IMR-90 (cell line): Measurements from ENCODE around the gene EPHB1. TPM values are rescaled to one million over a fixed set of nuclear protein-coding genes. Genes with fewer than 3 reads are reported as not detected.

Source experiments
- ATAC-seq: fragments of 200-7000 bp; cut with Tn5 transposase; 2 replicates; pipeline ENCODE4 v1.9.1; 2020; ENCODE audit warnings: low read depth, mild to moderate bottlenecking, moderate library complexity
- BruUV-seq: library from RNA; stranded (reverse); fragments of 400-500 nt; replicated peaks from 2 replicates; lab custom pipeline; 2021; lab: Mats Ljungman, UMichigan
- CTCF ChIA-PET: fragments of 300-600 bp; formaldehyde crosslinking; extraction: SDS; loops from one replicate; lab custom pipeline; 2021; ENCODE audit warnings: antibody characterized with exemption; lab: Yijun Ruan, JAX
- POLR2A ChIA-PET: fragments of 300-600 bp; sonication (Branson Sonifier 250); formaldehyde crosslinking; loops from one replicate; lab custom pipeline; 2022; ENCODE audit warnings: antibody characterized with exemption; ENCODE audit not compliant: unreplicated experiment; lab: Charles Lee
- DNase-seq: peaks from one replicate; pipeline ENCODE4 v3.0.0; 2013
- H2AFZ ChIP-seq: replicated peaks from 2 replicates; pipeline ENCODE3; 2013; ENCODE audit warnings: low read length, mild to moderate bottlenecking; ENCODE audit not compliant: poor library complexity
- H2AK5ac ChIP-seq: 2 replicates; pipeline ENCODE4 v1.6.1; 2013; ENCODE audit warnings: low read depth, low read length, inconsistent platforms
- H2AK9ac ChIP-seq: replicated peaks from 2 replicates; pipeline ENCODE3; 2013; ENCODE audit warnings: mild to moderate bottlenecking, low read depth, low read length, moderate library complexity; ENCODE audit not compliant: poor library complexity
- H2BK120ac ChIP-seq: 2 replicates; pipeline ENCODE4 v1.6.1; 2013; ENCODE audit warnings: low read depth, low read length, inconsistent platforms
- H2BK15ac ChIP-seq: 3 replicates; pipeline ENCODE4 v1.6.1; 2013; ENCODE audit warnings: low read depth, low read length, inconsistent platforms
- H2BK20ac ChIP-seq: 2 replicates; pipeline ENCODE4 v1.6.1; 2013; ENCODE audit warnings: low read depth, mild to moderate bottlenecking, inconsistent platforms, low read length, moderate library complexity
- H2BK5ac ChIP-seq: 2 replicates; pipeline ENCODE4 v1.6.1; 2013; ENCODE audit warnings: mild to moderate bottlenecking, low read depth, low read length, inconsistent platforms; ENCODE audit not compliant: poor library complexity, severe bottlenecking
- H3K14ac ChIP-seq: replicated peaks from 2 replicates; pipeline ENCODE4 v1.6.1; 2013; ENCODE audit warnings: low read depth, low read length, inconsistent platforms
- H3K18ac ChIP-seq: 2 replicates; pipeline ENCODE4 v1.6.1; 2013; ENCODE audit warnings: low read depth, low read length, control low read depth
- H3K23ac ChIP-seq: 2 replicates; pipeline ENCODE4 v1.6.1; 2013; ENCODE audit warnings: low read depth, low read length, inconsistent platforms
- H3K27ac ChIP-seq: 2 replicates; pipeline ENCODE4 v1.5.1; 2013; ENCODE audit warnings: mild to moderate bottlenecking, control low read depth, low read length; ENCODE audit not compliant: insufficient read depth
- H3K27me3 ChIP-seq: 2 replicates; pipeline ENCODE4 v1.6.1; 2013; ENCODE audit warnings: low read length; ENCODE audit not compliant: control insufficient read depth, insufficient read depth
- H3K36me3 ChIP-seq: 2 replicates; pipeline ENCODE4 v1.6.1; 2013; ENCODE audit warnings: low read length, mixed read lengths; ENCODE audit not compliant: control insufficient read depth, insufficient read depth
- H3K4ac ChIP-seq: 2 replicates; pipeline ENCODE4 v1.6.1; 2013; ENCODE audit warnings: low read depth, low read length, inconsistent platforms
- H3K4me1 ChIP-seq: 2 replicates; pipeline ENCODE4 v1.6.1; 2013; ENCODE audit warnings: low read length, mixed read lengths; ENCODE audit not compliant: control insufficient read depth, insufficient read depth
- H3K4me2 ChIP-seq: 2 replicates; pipeline ENCODE4 v1.6.1; 2013; ENCODE audit warnings: low read depth, mild to moderate bottlenecking, control low read depth, low read length, moderate library complexity
- H3K4me3 ChIP-seq: 2 replicates; pipeline ENCODE4 v1.5.1; 2013; ENCODE audit warnings: low read depth, mild to moderate bottlenecking, control low read depth, low read length, moderate library complexity; ENCODE audit not compliant: insufficient read depth
- H3K56ac ChIP-seq: 2 replicates; pipeline ENCODE4 v1.6.1; 2013; ENCODE audit warnings: low read length, inconsistent platforms; ENCODE audit not compliant: insufficient read depth; ENCODE audit errors: extremely low read depth
- H3K79me1 ChIP-seq, 2 experiments: 2 replicates each; pipeline ENCODE4 v1.6.1; 2013; ENCODE audit warnings: low read length in 2 of 2, inconsistent platforms in 1 of 2, low read depth in 1 of 2
- H3K9ac ChIP-seq: 2 replicates; pipeline ENCODE4 v1.6.1; 2013; ENCODE audit warnings: low read depth, low read length, control low read depth
- H3K9me1 ChIP-seq: 2 replicates; pipeline ENCODE4 v1.6.1; 2013; ENCODE audit warnings: low read length, inconsistent platforms; ENCODE audit not compliant: insufficient read depth
- H3K9me3 ChIP-seq: 2 replicates; pipeline ENCODE4 v1.6.1; 2013; ENCODE audit warnings: low read length; ENCODE audit not compliant: control insufficient read depth, insufficient read depth
- H4K20me1 ChIP-seq: 2 replicates; pipeline ENCODE4 v1.6.1; 2013; ENCODE audit warnings: low read length, inconsistent platforms; ENCODE audit not compliant: insufficient read depth
- H4K5ac ChIP-seq: 2 replicates; pipeline ENCODE4 v1.6.1; 2013; ENCODE audit warnings: mild to moderate bottlenecking, low read depth, low read length, control low read depth
- H4K8ac ChIP-seq, 2 experiments: 2 replicates each; pipeline ENCODE4 v1.6.1; 2013; ENCODE audit warnings: low read depth in 2 of 2, low read length in 2 of 2, control low read depth in 1 of 2, inconsistent platforms in 1 of 2
- H4K91ac ChIP-seq: 2 replicates; pipeline ENCODE4 v1.6.1; 2013; ENCODE audit warnings: low read depth, low read length, inconsistent platforms; ENCODE audit not compliant: insufficient read depth
- BHLHE40 ChIP-seq: fragments of 150-350 bp; IDR thresholded peaks from 2 replicates; pipeline ENCODE4 v1.6.1; 2016; ENCODE audit warnings: mild to moderate bottlenecking, low read depth, low read length
- CEBPB ChIP-seq: IDR thresholded peaks from 2 replicates; pipeline ENCODE4 v1.6.1; 2012; ENCODE audit warnings: low read depth, low read length, improper control_type of control experiment
- CHD1 ChIP-seq: IDR thresholded peaks from 2 replicates; pipeline ENCODE4 v1.6.1; 2012; ENCODE audit warnings: low read depth, low read length, improper control_type of control experiment
- FOS ChIP-seq: fragments of 150-350 bp; IDR thresholded peaks from 2 replicates; pipeline ENCODE4 v1.6.1; 2016; ENCODE audit warnings: low read depth, low read length
- MAZ ChIP-seq: IDR thresholded peaks from 2 replicates; pipeline ENCODE4 v1.6.1; 2012; ENCODE audit warnings: low read depth, mild to moderate bottlenecking, low read length, improper control_type of control experiment, moderate library complexity, borderline replicate concordance
- NFE2L2 ChIP-seq: fragments of 150-350 bp; IDR thresholded peaks from 2 replicates; pipeline ENCODE4 v1.6.1; 2016; ENCODE audit warnings: low read depth, mild to moderate bottlenecking, low read length
- POLR2A ChIP-seq: IDR thresholded peaks from 2 replicates; pipeline ENCODE4 v1.6.1; 2012; ENCODE audit warnings: mild to moderate bottlenecking, low read depth, low read length
- RAD21 ChIP-seq: IDR thresholded peaks from 2 replicates; pipeline ENCODE4 v1.6.1; 2012; ENCODE audit warnings: low read length, improper control_type of control experiment
- RFX5 ChIP-seq: IDR thresholded peaks from 2 replicates; pipeline ENCODE4 v1.8.0; 2012; ENCODE audit warnings: low read depth, mild to moderate bottlenecking, low read length, moderate library complexity
- SMC3 ChIP-seq: fragments of 150-350 bp; IDR thresholded peaks from 2 replicates; pipeline ENCODE4 v1.6.1; 2016; ENCODE audit warnings: low read depth, mild to moderate bottlenecking, antibody characterized with exemption, low read length, moderate library complexity
- USF2 ChIP-seq: fragments of 150-350 bp; IDR thresholded peaks from 2 replicates; pipeline ENCODE4 v1.6.1; 2017; ENCODE audit warnings: mild to moderate bottlenecking, antibody characterized with exemption, low read length, low read depth
- WGBS, 2 experiments: methylation state at CpG; one replicate each; pipeline versions ENCODE4 v1.1.5 to v1.1.7; 2013; ENCODE audit warnings: missing lambda C conversion rate in 2 of 2; ENCODE audit not compliant: insufficient read length in 1 of 2; ENCODE audit errors: extremely low coverage in 2 of 2; 5-methylcytosine and 5-hydroxymethylcytosine counted together
- dilution Hi-C: fragments of 300-500 bp; cut with HindIII; formaldehyde crosslinking; loops from one replicate; pipeline ENCODE4 v1.14.3; 2018; ENCODE audit warnings: low sequenced_read_pairs; ENCODE audit not compliant: unreplicated experiment
- in situ Hi-C: fragments of 300-500 bp; cut with MboI; formaldehyde crosslinking; loops from 3 replicates; pipeline ENCODE4 v1.14.3; 2019; ENCODE audit warnings: low sequenced_read_pairs, inconsistent platforms, mixed read lengths
- intact Hi-C: fragments of 100-400 bp; cut with micrococcal nuclease; formaldehyde crosslinking; loops from 2 replicates; pipeline ENCODE4 v1.10.0; 2022
- polyA plus RNA-seq, 3 experiments: library from polyadenylated mRNA; depleted of rRNA; stranded (reverse); fragments of >200 nt; gene quantifications; 2 replicates each; pipeline ENCODE4 v1.2.3, GENCODE V29; 2012; ENCODE audit warnings: low replicate concordance in 1 of 3
- total RNA-seq: library from RNA; depleted of rRNA; stranded (reverse); fragments of >200 nt; gene quantifications from 2 replicates; pipeline ENCODE4 v1.2.3, GENCODE V29; 2012
- TF ChIP-seq, protein P1 (sequence below): fragments of 150-350 bp; IDR thresholded peaks from 2 replicates; pipeline ENCODE4 v1.6.1; 2016; ENCODE audit warnings: low read depth, mild to moderate bottlenecking, low read length, moderate library complexity, borderline replicate concordance
- TF ChIP-seq, protein P2 (sequence below): conservative IDR thresholded peaks from 2 replicates; pipeline ENCODE4 v1.5.1; 2012; ENCODE audit warnings: mild to moderate bottlenecking, low read depth, low read length, improper control_type of control experiment

The EPHB1 gene
- total and polyA plus RNA-seq, 2 of the 4 experiments (the other 2 are of a cell fraction), result 0.17 to 0.36 TPM

- dilution Hi-C loops, result no loop called here
- in situ Hi-C loops, result no loop called here
Observed at GRCh38 chr3:135235541-135235940, 440.5 kb downstream of the EPHB1 start.

More at GRCh38 chr3:135235541-135235940, 440.5 kb downstream of the EPHB1 start:
- Histone ChIP-seq H4K8ac (no peak overlapping the region), H3K9ac (no peak overlapping the region), H3K27me3 (no peaks in the 10 kb centered on the region), H2AK5ac (no peak overlapping the region), H4K91ac (no peak overlapping the region), H2BK5ac (no peak overlapping the region), H4K20me1 (no peaks in the 10 kb centered on the region), H3K4me2 (no peak overlapping the region), H3K18ac (no peak overlapping the region), H3K27ac (no peak overlapping the region), H3K4ac (no peak overlapping the region), H4K5ac (no peak overlapping the region), H2BK20ac (no peak overlapping the region), H3K14ac (no peak overlapping the region), H2AFZ (no peak overlapping the region), H2AK9ac (no peak overlapping the region), H3K56ac (no peak overlapping the region), H3K4me1 (no peaks in the 10 kb centered on the region), H3K9me1 (no peaks in the 10 kb centered on the region), H3K4me3 (no peak overlapping the region), H3K36me3 (no peaks in the 10 kb centered on the region), H3K23ac (no peak overlapping the region), H2BK120ac (no peak overlapping the region), H3K9me3 (peaks cover 4% of the 10 kb centered on the region; the same call in 1 of the 2 replicates), H3K79me1 (no peaks in the 10 kb centered on the region), H2BK15ac (no peak overlapping the region)
- TF ChIP-seq RFX5 (no peak), FOS (no peak), POLR2A (no peak), RAD21 (no peak), SMC3 (no peak), CEBPB (no peak), NFE2L2 (no peak), MAZ (no peak), BHLHE40 (no peak), CHD1 (no peak), USF2 (no peak)
- TF ChIP-seq, protein P1, sequence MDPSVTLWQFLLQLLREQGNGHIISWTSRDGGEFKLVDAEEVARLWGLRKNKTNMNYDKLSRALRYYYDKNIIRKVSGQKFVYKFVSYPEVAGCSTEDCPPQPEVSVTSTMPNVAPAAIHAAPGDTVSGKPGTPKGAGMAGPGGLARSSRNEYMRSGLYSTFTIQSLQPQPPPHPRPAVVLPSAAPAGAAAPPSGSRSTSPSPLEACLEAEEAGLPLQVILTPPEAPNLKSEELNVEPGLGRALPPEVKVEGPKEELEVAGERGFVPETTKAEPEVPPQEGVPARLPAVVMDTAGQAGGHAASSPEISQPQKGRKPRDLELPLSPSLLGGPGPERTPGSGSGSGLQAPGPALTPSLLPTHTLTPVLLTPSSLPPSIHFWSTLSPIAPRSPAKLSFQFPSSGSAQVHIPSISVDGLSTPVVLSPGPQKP, result no peak
- TF ChIP-seq, protein P2, sequence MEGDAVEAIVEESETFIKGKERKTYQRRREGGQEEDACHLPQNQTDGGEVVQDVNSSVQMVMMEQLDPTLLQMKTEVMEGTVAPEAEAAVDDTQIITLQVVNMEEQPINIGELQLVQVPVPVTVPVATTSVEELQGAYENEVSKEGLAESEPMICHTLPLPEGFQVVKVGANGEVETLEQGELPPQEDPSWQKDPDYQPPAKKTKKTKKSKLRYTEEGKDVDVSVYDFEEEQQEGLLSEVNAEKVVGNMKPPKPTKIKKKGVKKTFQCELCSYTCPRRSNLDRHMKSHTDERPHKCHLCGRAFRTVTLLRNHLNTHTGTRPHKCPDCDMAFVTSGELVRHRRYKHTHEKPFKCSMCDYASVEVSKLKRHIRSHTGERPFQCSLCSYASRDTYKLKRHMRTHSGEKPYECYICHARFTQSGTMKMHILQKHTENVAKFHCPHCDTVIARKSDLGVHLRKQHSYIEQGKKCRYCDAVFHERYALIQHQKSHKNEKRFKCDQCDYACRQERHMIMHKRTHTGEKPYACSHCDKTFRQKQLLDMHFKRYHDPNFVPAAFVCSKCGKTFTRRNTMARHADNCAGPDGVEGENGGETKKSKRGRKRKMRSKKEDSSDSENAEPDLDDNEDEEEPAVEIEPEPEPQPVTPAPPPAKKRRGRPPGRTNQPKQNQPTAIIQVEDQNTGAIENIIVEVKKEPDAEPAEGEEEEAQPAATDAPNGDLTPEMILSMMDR, result no peak
- CTCF ChIA-PET, result no interaction called here
- ATAC-seq, result no peak
- intact Hi-C loops, result no loop called here
- DNase-seq, result no peak
- no TSS peak for BruUV-seq
- POLR2A ChIA-PET, result no interaction called here
- WGBS, 2 experiments, result no CpG with 5 or more reads among the region's 5 CpGs
